D341Med (cell line): ENCODE data around the gene CLMN.
A peak's percentile ranks its signal among the peaks of the same experiment; 100 is the strongest.

Source experiments
- DNase-seq: peaks from one replicate; pipeline ENCODE4 v3.0.0; 2012; ENCODE audit warnings: low spot score

CLMN gene

GRCh38 chr14:95320078-95320895, 579 bp upstream of the CLMN start:
- DNase-seq: no peak

GRCh38 chr14:95318399-95319311, 1.1 kb downstream of the CLMN start:
- no peak for DNase-seq

- DNase-seq: no peak
Observed at GRCh38 chr14:95317817-95318343, 1.8 kb downstream of the CLMN start.

GRCh38 chr14:95316821-95317220, 2.9 kb downstream of the CLMN start:
- peak; percentile 59 for DNase-seq

GRCh38 chr14:95315579-95315978, 4.1 kb downstream of the CLMN start:
- no peak for DNase-seq

GRCh38 chr14:95315156-95315555, 4.6 kb downstream of the CLMN start:
- DNase-seq: no peak

- DNase-seq: no peak
Observed at GRCh38 chr14:95314609-95315008, 5.1 kb downstream of the CLMN start.

GRCh38 chr14:95313707-95314106, 6.0 kb downstream of the CLMN start:
- DNase-seq: no peak

- DNase-seq: no peak
Observed at GRCh38 chr14:95313190-95313589, 6.5 kb downstream of the CLMN start.

- no peak for DNase-seq
Observed at GRCh38 chr14:95312311-95312710, 7.4 kb downstream of the CLMN start.

- DNase-seq: no peak
Observed at GRCh38 chr14:95311752-95312151, 8.0 kb downstream of the CLMN start.

- no peak for DNase-seq
Observed at GRCh38 chr14:95310635-95311380, 8.9 kb downstream of the CLMN start.

- no peak for DNase-seq
Observed at GRCh38 chr14:95309261-95310051, 10.3 kb downstream of the CLMN start.

GRCh38 chr14:95308073-95308472, 11.6 kb downstream of the CLMN start:
- DNase-seq: no peak

- no peak for DNase-seq
Observed at GRCh38 chr14:95307402-95308041, 12.2 kb downstream of the CLMN start.

- no peak for DNase-seq
Observed at GRCh38 chr14:95305940-95306339, 13.8 kb downstream of the CLMN start.

GRCh38 chr14:95305145-95305544, 14.6 kb downstream of the CLMN start:
- DNase-seq: no peak

GRCh38 chr14:95304342-95304741, 15.4 kb downstream of the CLMN start:
- no peak for DNase-seq

- peak; percentile 66 for DNase-seq
Observed at GRCh38 chr14:95303552-95303951, 16.2 kb downstream of the CLMN start.

- DNase-seq: peak; percentile 49
Observed at GRCh38 chr14:95302667-95303506, 16.8 kb downstream of the CLMN start.
